HFFc6 (cell line): ENCODE data around the gene HIVEP3. TPM values are rescaled to one million over a fixed set of nuclear protein-coding genes. Genes with fewer than 3 reads are reported as not detected.

Experiments
- DNase-seq: peaks from one replicate; pipeline ENCODE4 v3.0.0-alpha.2; 2018
- H3K27ac Mint-ChIP-seq: 2 replicates; pipeline ENCODE4 v1.8.0; 2020; ENCODE audit warnings: mild to moderate bottlenecking, mixed read lengths
- H3K27me3 Mint-ChIP-seq: 2 replicates; pipeline ENCODE4 v1.8.0; 2021; ENCODE audit warnings: mild to moderate bottlenecking, moderate library complexity, mixed read lengths; ENCODE audit not compliant: insufficient read depth
- H3K36me3 Mint-ChIP-seq: 2 replicates; pipeline ENCODE4 v1.8.0; 2021; ENCODE audit warnings: low read depth, mixed read lengths
- H3K4me1 Mint-ChIP-seq: 2 replicates; pipeline ENCODE4 v1.8.0; 2020; ENCODE audit warnings: low read depth, mixed read lengths
- H3K4me3 Mint-ChIP-seq: 2 replicates; pipeline ENCODE4 v1.8.0; 2020; ENCODE audit warnings: mild to moderate bottlenecking, moderate library complexity, mixed read lengths
- H3K9me3 Mint-ChIP-seq: 2 replicates; pipeline ENCODE4 v1.8.0; 2020; ENCODE audit warnings: mild to moderate bottlenecking, mixed read lengths
- CTCF ChIP-seq: fragments of 200-600 bp; sonication (generic); IDR thresholded peaks from 2 replicates; pipeline ENCODE4 v1.5.0; 2021; ENCODE audit warnings: antibody characterized with exemption, mild to moderate bottlenecking
- total RNA-seq, 6 experiments: library from RNA; stranded (reverse); fragmentation: NEBNext Ultra II Directional; extraction: Animal tissue kit (Norgen Biotek cat#: 25700); gene quantifications; 2 replicates in 1 of 6; 3 replicates in 5 of 6; pipeline ENCODE4 v1.2.3, GENCODE V29; 2021

HIVEP3 gene
- total RNA-seq, 6 experiments from 2014 or later = 7.0 to 9.7 (median 7.9) TPM

GRCh38 chr1:41882068-41882477 is 36.6 kb downstream of the HIVEP3 start:
- H3K27ac Mint-ChIP-seq = no peak overlapping the region
- DNase-seq = no peak
- no peaks in the 10 kb centered on the region for H3K27me3 Mint-ChIP-seq
- H3K4me3 Mint-ChIP-seq = no peak overlapping the region
- H3K9me3 Mint-ChIP-seq = no peaks in the 10 kb centered on the region
- no peak for TF ChIP-seq CTCF
- peaks cover 18% of the 10 kb centered on the region for H3K4me1 Mint-ChIP-seq
- H3K36me3 Mint-ChIP-seq = peaks cover 4% of the 10 kb centered on the region; the same call in 1 of the 2 replicates

GRCh38 chr1:41880950-41881885 is 37.5 kb downstream of the HIVEP3 start:
- H3K9me3 Mint-ChIP-seq = no peaks in the 10 kb centered on the region
- H3K4me3 Mint-ChIP-seq = no peak overlapping the region
- no peaks in the 10 kb centered on the region for H3K27me3 Mint-ChIP-seq
- no peak overlapping the region for H3K27ac Mint-ChIP-seq
- DNase-seq = no peak
- peaks cover 27% of the 10 kb centered on the region for H3K4me1 Mint-ChIP-seq
- H3K36me3 Mint-ChIP-seq = peaks cover 4% of the 10 kb centered on the region; the same call in 1 of the 2 replicates
- TF ChIP-seq CTCF = no peak

- H3K4me1 Mint-ChIP-seq = peaks cover 35% of the 10 kb centered on the region
- H3K27ac Mint-ChIP-seq = no peak overlapping the region
- H3K4me3 Mint-ChIP-seq = no peak overlapping the region
- peaks cover 4% of the 10 kb centered on the region; the same call in 1 of the 2 replicates for H3K36me3 Mint-ChIP-seq
- no peaks in the 10 kb centered on the region; the same call in 1 of the 2 replicates for H3K27me3 Mint-ChIP-seq
- no peak for TF ChIP-seq CTCF
- no peaks in the 10 kb centered on the region for H3K9me3 Mint-ChIP-seq
- no peak for DNase-seq
Observed at GRCh38 chr1:41880261-41880660, 38.5 kb downstream of the HIVEP3 start.

- Mint-ChIP-seq H3K27ac (no peak overlapping the region), H3K4me1 (peaks cover 41% of the 10 kb centered on the region)
Observed at GRCh38 chr1:41879617-41880016, 39.1 kb downstream of the HIVEP3 start.

GRCh38 chr1:41878911-41879310 is 39.8 kb downstream of the HIVEP3 start:
- Mint-ChIP-seq H3K9me3 (no peaks in the 10 kb centered on the region), H3K27me3 (no peaks in the 10 kb centered on the region; the same call in 1 of the 2 replicates), H3K27ac (no peak overlapping the region), H3K4me3 (no peak overlapping the region), H3K4me1 (peaks cover 47% of the 10 kb centered on the region), H3K36me3 (peaks cover 4% of the 10 kb centered on the region; the same call in 1 of the 2 replicates)
- TF ChIP-seq CTCF = no peak
- DNase-seq = no peak

More at GRCh38 chr1:41879617-41880016, 39.1 kb downstream of the HIVEP3 start:
- no peak for DNase-seq
- TF ChIP-seq CTCF = no peak
- Mint-ChIP-seq H3K27me3 (no peaks in the 10 kb centered on the region; the same call in 1 of the 2 replicates), H3K9me3 (no peaks in the 10 kb centered on the region), H3K4me3 (no peak overlapping the region), H3K36me3 (peaks cover 4% of the 10 kb centered on the region; the same call in 1 of the 2 replicates)
